ENCODE measurements around the gene RPA1. TPM values are rescaled to one million over a fixed set of nuclear protein-coding genes. Genes with fewer than 3 reads are reported as not detected.

Gene RPA1
- total and polyA plus RNA-seq, 9 of the 15 experiments (the other 6 are each of a cell fraction or from before 2014, with no cell fraction given): 25.2 to 125 (median 47.4) TPM

GRCh38 chr17:1789936-1790335 lies 39.9 kb upstream of the RPA1 start:
- Histone ChIP-seq H3K4me1 (replicated peaks in 1 of 2; ENCODE audit: control insufficient read depth in 2 of 2, insufficient read depth in 2 of 2, low read length in 2 of 2) (peaks cover 16 to 23% of the 10 kb centered on the region in 2 experiments; a peak in 4 of 5 replicates), H2AFZ (ENCODE audit: low read depth, low read length) (no peak overlapping the region), H3K9me1 (ENCODE audit: control insufficient read depth, insufficient read depth, low read length) (no peaks in the 10 kb centered on the region), H3K79me2 (ENCODE audit: control insufficient read depth, insufficient read depth, low read length) (no peaks in the 10 kb centered on the region; the same call in 2 of the 3 replicates), H4K20me1 (replicated peaks; ENCODE audit: control insufficient read depth, insufficient read depth, low read length) (no peaks in the 10 kb centered on the region), H3K27ac (ENCODE audit: extremely low read depth, low read depth, low read length) (no peak overlapping the region), H3K27me3 (ENCODE audit: control insufficient read depth in 2 of 2, insufficient read depth in 2 of 2, low read length in 2 of 2) (no peaks in the 10 kb centered on the region), H3K4me3 (no peak overlapping the region), H3K9me3 (replicated peaks; ENCODE audit: control insufficient read depth, insufficient read depth, low read depth, low read length) (no peaks in the 10 kb centered on the region), H3K9ac (ENCODE audit: insufficient read depth in 1 of 2, low read depth in 2 of 2, low read length in 2 of 2) (no peak overlapping the region), H3K36me3 (ENCODE audit: control insufficient read depth, insufficient read depth, low read length) (peaks cover 23% of the 10 kb centered on the region; the same call in 2 of the 3 replicates), H3K4me2 (ENCODE audit: insufficient read depth, low read length) (no peak overlapping the region)
- intact Hi-C loops (cut with micrococcal nuclease): no loop called here
- CTCF ChIA-PET (ENCODE audit: low intra/inter-chr PET ratio): no interaction called here
- in situ Hi-C loops (cut with MboI): no loop called here
- BruUV-seq (replicated peaks): no TSS peak
- ATAC-seq: no peak
- no peak for FAIRE-seq
- WGBS (ENCODE audit: insufficient coverage, low coverage, missing lambda C conversion rate): 53% methylated on average over 4 of the region's 5 CpGs
- TF ChIP-seq ZNF217 (CRISPR knock-in tag; IDR thresholded peaks at IDR 0.05) (no peak), LEF1 (IDR thresholded peaks at IDR 0.05) (no peak), REST (IDR thresholded peaks at IDR 0.05; ENCODE audit: borderline replicate concordance) (no peak), REST (CRISPR knock-in tag; IDR thresholded peaks at IDR 0.05; ENCODE audit: low read depth) (no peak), FOXK1 (CRISPR knock-in tag; IDR thresholded peaks at IDR 0.05; ENCODE audit: borderline replicate concordance) (no peak), GTF2A2 (tag; IDR thresholded peaks at IDR 0.05) (no peak), CGGBP1 (CRISPR knock-in tag; IDR thresholded peaks at IDR 0.05) (no peak), ZBTB9 (CRISPR knock-in tag; IDR thresholded peaks at IDR 0.05) (no peak), TEAD4 (IDR thresholded peaks at IDR 0.05; ENCODE audit: low read length) (no peak), TEAD4 (CRISPR knock-in tag; IDR thresholded peaks at IDR 0.05; ENCODE audit: borderline replicate concordance) (no peak)
- POLR2A ChIA-PET: interaction anchor here (0.6 kb wide), 1 partner anchor 80 kb away, joined by 3 read pairs; no protein-coding TSS in a partner anchor
- no peak for DNase-seq (ENCODE audit: extremely low read depth in 1 of 4, low spot score in 3 of 4)
